ENCODE measurements around the gene TRPC4AP.

- TF ChIP-seq CEBPB (IDR thresholded peaks at IDR 0.05; ENCODE audit: low read depth) (no peak), EZH2phosphoT487 (IDR thresholded peaks at IDR 0.05; ENCODE audit: borderline replicate concordance) (no peak), JUND (IDR thresholded peaks at IDR 0.05) (no peak), CTCF (IDR thresholded peaks at IDR 0.05 in 2 of 3, conservative IDR thresholded peaks at IDR 0.05 in 1 of 3; ENCODE audit: borderline replicate concordance in 1 of 3, insufficient read depth in 1 of 3, low read depth in 2 of 3, low read length in 2 of 3) (no peak), SRF (IDR thresholded peaks at IDR 0.05; ENCODE audit: low read depth) (no peak), POLR2AphosphoS5 (IDR thresholded peaks at IDR 0.05; ENCODE audit: low read depth, low read length) (no peak), ZFX (IDR thresholded peaks at IDR 0.05) (no peak), ZBTB33 (IDR thresholded peaks at IDR 0.05; ENCODE audit: extremely low read depth, insufficient replicate concordance, low read length) (no peak), EZH2 (IDR thresholded peaks at IDR 0.05) (no peak)
These were observed 43.9 kb downstream of the TRPC4AP start for GRCh38 chr20:35048739-35049138.
